ENCODE measurements around the gene L1TD1. TPM values are rescaled to one million over a fixed set of nuclear protein-coding genes. Genes with fewer than 3 reads are reported as not detected.
A peak's percentile ranks its signal among the peaks of the same experiment; 100 is the strongest.
"Not testable (repeated sequence)": the region's sequence is repeated elsewhere in the genome, so short reads cannot be mapped to it uniquely, and the experiment has no call there.

The L1TD1 gene
- total RNA-seq, 1 experiment from 2014 or later, result not detected

- no TSS peak for BruUV-seq (replicated peaks)
- H3K9me2 ChIP-seq (ENCODE audit: insufficient read depth), result no peaks in the 10 kb centered on the region
These were observed 14.0 kb upstream of the L1TD1 start for GRCh38 chr1:62180639-62181038.

GRCh38 chr1:62181532-62181931 lies 13.1 kb upstream of the L1TD1 start:
- ChIA-PET CTCF (no interaction called here), POLR2A (ENCODE audit: unreplicated experiment) (no interaction called here)
- DNase-seq, result no peak
- no peak overlapping the region for H2AFZ ChIP-seq
- no TSS peak for BruUV-seq (replicated peaks)
- no peaks in the 10 kb centered on the region for H3K79me2 ChIP-seq (ENCODE audit: low read depth)
- H3K9me2 ChIP-seq (ENCODE audit: insufficient read depth), result no peaks in the 10 kb centered on the region
- H3K4me2 ChIP-seq, result no peak overlapping the region
- no peaks in the 10 kb centered on the region for H3K9me3 ChIP-seq (ENCODE audit: insufficient read depth, low read depth)
- peaks cover 9% of the 10 kb centered on the region; the same call in 1 of the 2 replicates for H3F3A ChIP-seq (ENCODE audit: insufficient read depth, low read depth)
- H3K36me3 ChIP-seq (ENCODE audit: low read depth), result no peaks in the 10 kb centered on the region
- H4K20me1 ChIP-seq (ENCODE audit: insufficient read depth), result no peaks in the 10 kb centered on the region
- H3K4me1 ChIP-seq (replicated peaks; ENCODE audit: insufficient read depth), result peaks cover 19% of the 10 kb centered on the region
- H3K27ac ChIP-seq, result no peak overlapping the region
- intact Hi-C loops (cut with micrococcal nuclease; ENCODE audit: unreplicated experiment), result no loop called here
- no peaks in the 10 kb centered on the region for H3K27me3 ChIP-seq (ENCODE audit: insufficient read depth, low read depth)
- no peak overlapping the region for H3K4me3 ChIP-seq
- no peak for TF ChIP-seq EZH2 (IDR thresholded peaks at IDR 0.05; ENCODE audit: low read depth)
- TF ChIP-seq, protein P1, sequence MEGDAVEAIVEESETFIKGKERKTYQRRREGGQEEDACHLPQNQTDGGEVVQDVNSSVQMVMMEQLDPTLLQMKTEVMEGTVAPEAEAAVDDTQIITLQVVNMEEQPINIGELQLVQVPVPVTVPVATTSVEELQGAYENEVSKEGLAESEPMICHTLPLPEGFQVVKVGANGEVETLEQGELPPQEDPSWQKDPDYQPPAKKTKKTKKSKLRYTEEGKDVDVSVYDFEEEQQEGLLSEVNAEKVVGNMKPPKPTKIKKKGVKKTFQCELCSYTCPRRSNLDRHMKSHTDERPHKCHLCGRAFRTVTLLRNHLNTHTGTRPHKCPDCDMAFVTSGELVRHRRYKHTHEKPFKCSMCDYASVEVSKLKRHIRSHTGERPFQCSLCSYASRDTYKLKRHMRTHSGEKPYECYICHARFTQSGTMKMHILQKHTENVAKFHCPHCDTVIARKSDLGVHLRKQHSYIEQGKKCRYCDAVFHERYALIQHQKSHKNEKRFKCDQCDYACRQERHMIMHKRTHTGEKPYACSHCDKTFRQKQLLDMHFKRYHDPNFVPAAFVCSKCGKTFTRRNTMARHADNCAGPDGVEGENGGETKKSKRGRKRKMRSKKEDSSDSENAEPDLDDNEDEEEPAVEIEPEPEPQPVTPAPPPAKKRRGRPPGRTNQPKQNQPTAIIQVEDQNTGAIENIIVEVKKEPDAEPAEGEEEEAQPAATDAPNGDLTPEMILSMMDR (conservative IDR thresholded peaks at IDR 0.05), result no peak

More at GRCh38 chr1:62180639-62181038, 14.0 kb upstream of the L1TD1 start:
- no peaks in the 10 kb centered on the region for H4K20me1 ChIP-seq (ENCODE audit: insufficient read depth)
- no peak overlapping the region for H3K4me3 ChIP-seq
- 0 out of 2 replicates have a peak overlapping the region, but pooled peaks have one; percentile 29 for H3K27ac ChIP-seq
- peaks cover 9% of the 10 kb centered on the region; the same call in 1 of the 2 replicates for H3F3A ChIP-seq (ENCODE audit: insufficient read depth, low read depth)
- H2AFZ ChIP-seq, result no peak overlapping the region
- DNase-seq, result peak; percentile 84 to 86
- no peaks in the 10 kb centered on the region for H3K79me2 ChIP-seq (ENCODE audit: low read depth)
- H3K4me2 ChIP-seq, result peak overlapping the region; percentile 56
- H3K36me3 ChIP-seq (ENCODE audit: low read depth), result no peaks in the 10 kb centered on the region
- no peaks in the 10 kb centered on the region for H3K27me3 ChIP-seq (ENCODE audit: insufficient read depth, low read depth)
- peaks cover 19% of the 10 kb centered on the region for H3K4me1 ChIP-seq (replicated peaks; ENCODE audit: insufficient read depth)
- intact Hi-C loops (cut with micrococcal nuclease; ENCODE audit: unreplicated experiment), result loop anchor here (1.0 kb wide), 3 partner anchors 50 to 256 kb away; no protein-coding TSS in a partner anchor
- ChIA-PET POLR2A (ENCODE audit: unreplicated experiment) (interaction anchor here (0.7 to 0.9 kb wide), 2 partner anchors 255 to 555 kb away, joined by 3 to 4 read pairs; no protein-coding TSS in a partner anchor), CTCF (interaction anchor here (0.7 kb wide), 1 partner anchor 248 kb away, joined by 3 read pairs; no protein-coding TSS in a partner anchor)
- no peak for TF ChIP-seq EZH2 (IDR thresholded peaks at IDR 0.05; ENCODE audit: low read depth)
- TF ChIP-seq, protein P1 (conservative IDR thresholded peaks at IDR 0.05), result no peak
- H3K9me3 ChIP-seq (ENCODE audit: insufficient read depth, low read depth), result no peaks in the 10 kb centered on the region

GRCh38 chr1:62182157-62182556 lies 12.5 kb upstream of the L1TD1 start:
- DNase-seq; intact Hi-C loops (cut with micrococcal nuclease; ENCODE audit: unreplicated experiment); H3K27me3 ChIP-seq (ENCODE audit: insufficient read depth, low read depth); POLR2A ChIA-PET (ENCODE audit: unreplicated experiment); BruUV-seq (replicated peaks); H3K4me3 ChIP-seq; H3K36me3 ChIP-seq (ENCODE audit: low read depth); H3K4me2 ChIP-seq; H3F3A ChIP-seq (ENCODE audit: insufficient read depth, low read depth); H3K9me3 ChIP-seq (ENCODE audit: insufficient read depth, low read depth); H3K79me2 ChIP-seq (ENCODE audit: low read depth); H3K9me2 ChIP-seq (ENCODE audit: insufficient read depth); H4K20me1 ChIP-seq (ENCODE audit: insufficient read depth); CTCF ChIA-PET; H3K27ac ChIP-seq; H2AFZ ChIP-seq: not testable (repeated sequence)
- H3K4me1 ChIP-seq (replicated peaks; ENCODE audit: insufficient read depth), result peaks cover 19% of the 10 kb centered on the region

DNA sequence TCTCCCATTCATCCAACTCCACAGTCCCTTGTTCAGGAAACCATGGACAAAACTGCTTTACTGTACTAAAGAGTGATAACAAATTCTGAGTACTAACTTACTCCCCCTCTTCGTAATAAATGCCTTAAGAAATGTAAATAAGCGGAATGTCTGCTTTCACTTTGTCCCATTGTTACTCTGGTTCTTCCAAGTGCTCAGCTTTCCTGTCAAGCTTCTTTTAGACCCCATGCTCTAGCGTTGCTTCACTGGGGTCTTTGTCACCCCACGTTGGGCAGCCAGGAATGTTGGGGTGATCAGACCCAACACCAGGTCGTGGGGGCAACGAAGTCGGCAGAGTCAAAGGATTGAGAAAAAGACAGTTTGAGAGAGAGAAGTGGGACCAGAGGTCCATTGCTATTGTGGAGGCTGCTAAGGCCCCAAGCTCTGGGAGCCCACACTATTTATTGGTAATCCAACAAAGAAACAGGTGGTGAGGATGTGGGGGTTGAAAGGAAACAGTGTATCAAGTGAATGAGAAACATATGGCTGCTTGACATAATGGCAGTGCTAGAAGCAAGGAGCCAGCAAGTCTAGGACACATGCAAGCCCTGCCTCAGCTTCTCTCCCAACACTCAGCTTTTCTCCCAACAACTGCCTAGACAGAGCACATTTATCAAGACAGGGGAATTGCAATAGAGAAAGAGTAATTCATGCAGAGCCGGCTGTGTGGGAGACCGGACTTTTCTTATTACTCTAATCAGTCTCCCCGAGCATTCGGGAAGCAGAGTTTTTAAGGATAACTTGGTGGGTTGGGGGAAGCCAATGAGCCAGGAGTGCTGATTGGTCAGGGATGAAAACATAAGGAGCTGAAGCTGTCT lies 11.3 kb upstream of the L1TD1 start:
- POLR2A ChIA-PET (ENCODE audit: unreplicated experiment), result interaction anchor here (0.5 kb wide), 1 partner anchor 30 kb away, joined by 7 read pairs; no protein-coding TSS in a partner anchor
- H3K4me2 ChIP-seq; intact Hi-C loops (cut with micrococcal nuclease; ENCODE audit: unreplicated experiment): not testable (repeated sequence)

More for the DNA sequence above, 11.3 kb upstream of the L1TD1 start:
- CTCF ChIA-PET, result interaction anchor here (0.7 kb wide), 1 partner anchor 300 kb away, joined by 3 read pairs; no protein-coding TSS in a partner anchor
- H2AFZ ChIP-seq; H3K79me2 ChIP-seq (ENCODE audit: low read depth); H3K36me3 ChIP-seq (ENCODE audit: low read depth); H3K9me2 ChIP-seq (ENCODE audit: insufficient read depth); DNase-seq; H3K27ac ChIP-seq; H3K27me3 ChIP-seq (ENCODE audit: insufficient read depth, low read depth); H4K20me1 ChIP-seq (ENCODE audit: insufficient read depth); H3K4me3 ChIP-seq; H3K9me3 ChIP-seq (ENCODE audit: insufficient read depth, low read depth); H3F3A ChIP-seq (ENCODE audit: insufficient read depth, low read depth); BruUV-seq (replicated peaks): not testable (repeated sequence)
- H3K4me1 ChIP-seq (replicated peaks; ENCODE audit: insufficient read depth), result peaks cover 19% of the 10 kb centered on the region

Data from PC-9 (cell line).